IPS-20b (cell line): ENCODE results near the gene TTF2.
"Not testable (repeated sequence)": the region's sequence is repeated elsewhere in the genome, so short reads cannot be mapped to it uniquely, and the experiment has no call there.

ENCODE experiments used
- H3K27ac ChIP-seq: one replicate; pipeline ENCODE4 v1.5.1; 2013; ENCODE audit warnings: low read length
- H3K27me3 ChIP-seq: 2 replicates; pipeline ENCODE4 v1.6.1; 2013; ENCODE audit warnings: mild to moderate bottlenecking, low read length, inconsistent platforms; ENCODE audit not compliant: insufficient read depth
- H3K36me3 ChIP-seq: 2 replicates; pipeline ENCODE4 v1.6.1; 2013; ENCODE audit warnings: low read depth, mild to moderate bottlenecking, inconsistent platforms, low read length, moderate library complexity; ENCODE audit not compliant: insufficient read depth
- H3K4me1 ChIP-seq: 2 replicates; pipeline ENCODE4 v1.6.1; 2013; ENCODE audit warnings: mild to moderate bottlenecking, control low read depth, inconsistent platforms, low read length, moderate library complexity; ENCODE audit not compliant: insufficient read depth
- H3K4me3 ChIP-seq: 2 replicates; pipeline ENCODE4 v1.5.1; 2013; ENCODE audit warnings: mild to moderate bottlenecking, low read length, inconsistent platforms
- H3K9ac ChIP-seq: 2 replicates; pipeline ENCODE4 v1.6.1; 2013; ENCODE audit warnings: low read depth, mild to moderate bottlenecking, inconsistent platforms, low read length, moderate library complexity
- H3K9me3 ChIP-seq: 2 replicates; pipeline ENCODE4 v1.6.1; 2013; ENCODE audit warnings: mild to moderate bottlenecking, low read depth, low read length, inconsistent platforms; ENCODE audit not compliant: insufficient read depth

The TTF2 gene

GRCh38 chr1:117097443-117097842 lies 37.3 kb downstream of the TTF2 start:
- H3K4me1 ChIP-seq, result peaks cover 13% of the 10 kb centered on the region
- no peak overlapping the region for H3K27ac ChIP-seq
- H3K9me3 ChIP-seq, result no peaks in the 10 kb centered on the region
- H3K27me3 ChIP-seq, result no peaks in the 10 kb centered on the region
- H3K9ac ChIP-seq, result no peak overlapping the region
- no peak overlapping the region for H3K4me3 ChIP-seq
- H3K36me3 ChIP-seq, result peaks cover 100% of the 10 kb centered on the region

- H3K4me1 ChIP-seq, result peaks cover 4% of the 10 kb centered on the region
- H3K27ac ChIP-seq, result no peak overlapping the region
- H3K4me3 ChIP-seq, result no peak overlapping the region
- no peaks in the 10 kb centered on the region for H3K9me3 ChIP-seq
- H3K36me3 ChIP-seq, result peaks cover 100% of the 10 kb centered on the region
- H3K9ac ChIP-seq, result no peak overlapping the region
- H3K27me3 ChIP-seq, result no peaks in the 10 kb centered on the region
Measured at GRCh38 chr1:117098287-117098890, 38.3 kb downstream of the TTF2 start.

GRCh38 chr1:117101334-117101733 lies 41.2 kb downstream of the TTF2 start:
- Histone ChIP-seq H3K4me3 (no peak overlapping the region), H3K9me3 (no peaks in the 10 kb centered on the region), H3K9ac (no peak overlapping the region), H3K36me3 (peaks cover 97% of the 10 kb centered on the region), H3K4me1 (no peaks in the 10 kb centered on the region), H3K27me3 (no peaks in the 10 kb centered on the region), H3K27ac (no peak overlapping the region)

- H3K27me3 ChIP-seq, H3K9me3 ChIP-seq, H3K4me1 ChIP-seq, H3K27ac ChIP-seq, H3K4me3 ChIP-seq, H3K9ac ChIP-seq: not testable (repeated sequence)
- H3K36me3 ChIP-seq, result peaks cover 97% of the 10 kb centered on the region
Measured at GRCh38 chr1:117101858-117102257, 41.7 kb downstream of the TTF2 start.

- no peaks in the 10 kb centered on the region for H3K9me3 ChIP-seq
Measured at GRCh38 chr1:117104986-117105385, 44.9 kb downstream of the TTF2 start.

GRCh38 chr1:117105722-117106121 lies 45.6 kb downstream of the TTF2 start:
- Histone ChIP-seq H3K4me1 (no peaks in the 10 kb centered on the region), H3K9ac (no peak overlapping the region), H3K27me3 (no peaks in the 10 kb centered on the region), H3K9me3 (no peaks in the 10 kb centered on the region), H3K4me3 (no peak overlapping the region), H3K36me3 (peaks cover 94% of the 10 kb centered on the region), H3K27ac (no peak overlapping the region)

More at GRCh38 chr1:117104986-117105385, 44.9 kb downstream of the TTF2 start:
- H3K4me3 ChIP-seq, result no peak overlapping the region
- no peaks in the 10 kb centered on the region for H3K4me1 ChIP-seq
- H3K36me3 ChIP-seq, result peaks cover 95% of the 10 kb centered on the region
- no peak overlapping the region for H3K9ac ChIP-seq
- H3K27ac ChIP-seq, result no peak overlapping the region
- H3K27me3 ChIP-seq, result no peaks in the 10 kb centered on the region

GRCh38 chr1:117106478-117106877 lies 46.4 kb downstream of the TTF2 start:
- no peaks in the 10 kb centered on the region for H3K27me3 ChIP-seq
- peaks cover 94% of the 10 kb centered on the region for H3K36me3 ChIP-seq
- H3K9ac ChIP-seq, result no peak overlapping the region
- H3K4me1 ChIP-seq, result no peaks in the 10 kb centered on the region
- no peak overlapping the region for H3K4me3 ChIP-seq
- no peaks in the 10 kb centered on the region for H3K9me3 ChIP-seq
- no peak overlapping the region for H3K27ac ChIP-seq

GRCh38 chr1:117107364-117107763 lies 47.2 kb downstream of the TTF2 start:
- Histone ChIP-seq H3K27me3 (no peaks in the 10 kb centered on the region), H3K4me1 (peaks cover 5% of the 10 kb centered on the region), H3K9ac (no peak overlapping the region), H3K36me3 (peaks cover 92% of the 10 kb centered on the region), H3K27ac (no peak overlapping the region), H3K9me3 (no peaks in the 10 kb centered on the region), H3K4me3 (no peak overlapping the region)

GRCh38 chr1:117110774-117111173 lies 50.6 kb downstream of the TTF2 start:
- no peaks in the 10 kb centered on the region for H3K27me3 ChIP-seq
- H3K36me3 ChIP-seq, result peaks cover 94% of the 10 kb centered on the region
- H3K9ac ChIP-seq, result no peak overlapping the region
- H3K4me3 ChIP-seq, result no peak overlapping the region
- H3K27ac ChIP-seq, result no peak overlapping the region
- no peaks in the 10 kb centered on the region for H3K9me3 ChIP-seq
- peaks cover 10% of the 10 kb centered on the region for H3K4me1 ChIP-seq

GRCh38 chr1:117112047-117112717 lies 52.1 kb downstream of the TTF2 start:
- Histone ChIP-seq H3K4me3 (peak overlapping the region; percentile 12; the same call in 1 of the 2 replicates), H3K9ac (no peak overlapping the region), H3K27ac (no peak overlapping the region), H3K36me3 (peaks cover 95% of the 10 kb centered on the region), H3K9me3 (no peaks in the 10 kb centered on the region), H3K4me1 (peaks cover 12% of the 10 kb centered on the region), H3K27me3 (no peaks in the 10 kb centered on the region)

GRCh38 chr1:117113199-117113598 lies 53.1 kb downstream of the TTF2 start:
- no peak overlapping the region for H3K27ac ChIP-seq
- H3K4me1 ChIP-seq, result peaks cover 12% of the 10 kb centered on the region
- H3K4me3 ChIP-seq, result no peak overlapping the region
- no peaks in the 10 kb centered on the region for H3K27me3 ChIP-seq
- no peak overlapping the region for H3K9ac ChIP-seq
- H3K36me3 ChIP-seq, result peaks cover 96% of the 10 kb centered on the region
- no peaks in the 10 kb centered on the region for H3K9me3 ChIP-seq

- H3K9ac ChIP-seq, result no peak overlapping the region
- peaks cover 12% of the 10 kb centered on the region for H3K4me1 ChIP-seq
- no peaks in the 10 kb centered on the region for H3K9me3 ChIP-seq
- no peak overlapping the region for H3K27ac ChIP-seq
- H3K27me3 ChIP-seq, result no peaks in the 10 kb centered on the region
- peaks cover 84% of the 10 kb centered on the region for H3K36me3 ChIP-seq
- no peak overlapping the region for H3K4me3 ChIP-seq
Measured at GRCh38 chr1:117114877-117115276, 54.8 kb downstream of the TTF2 start.
